Mucosa of stomach (tissue), 1 donor: ENCODE data around the gene EDA.
"Not testable (repeated sequence)": the region's sequence is repeated elsewhere in the genome, so short reads cannot be mapped to it uniquely, and the experiment has no call there.

ENCODE experiments used
- H3K27me3 ChIP-seq: one replicate; pipeline ENCODE4 v1.7.0; 2013; ENCODE audit warnings: mild to moderate bottlenecking, low read length; ENCODE audit not compliant: control insufficient read depth, insufficient read depth
- H3K36me3 ChIP-seq: one replicate; pipeline ENCODE4 v1.7.0; 2013; ENCODE audit warnings: low read length; ENCODE audit not compliant: control insufficient read depth, insufficient read depth
- H3K4me1 ChIP-seq: one replicate; pipeline ENCODE4 v1.7.0; 2013; ENCODE audit warnings: mild to moderate bottlenecking, low read length; ENCODE audit not compliant: control insufficient read depth, insufficient read depth
- H3K4me3 ChIP-seq: one replicate; pipeline ENCODE4 v1.7.0; 2013; ENCODE audit warnings: low read length
- H3K9ac ChIP-seq: one replicate; pipeline ENCODE4 v1.7.0; 2013; ENCODE audit warnings: mild to moderate bottlenecking, low read length, moderate library complexity
- H3K9me3 ChIP-seq: one replicate; pipeline ENCODE4 v1.7.0; 2013; ENCODE audit warnings: mild to moderate bottlenecking, low read length, moderate library complexity; ENCODE audit not compliant: control insufficient read depth
- donor health status: Pancreatic carcinoma.

Gene EDA

GRCh38 chrX:69969460-69969859 lies 353.5 kb downstream of the EDA start:
- Histone ChIP-seq H3K9ac (no peak overlapping the region), H3K9me3 (no peaks in the 10 kb centered on the region), H3K4me3 (no peak overlapping the region), H3K27me3 (no peaks in the 10 kb centered on the region), H3K36me3 (no peaks in the 10 kb centered on the region), H3K4me1 (no peaks in the 10 kb centered on the region)

DNA sequence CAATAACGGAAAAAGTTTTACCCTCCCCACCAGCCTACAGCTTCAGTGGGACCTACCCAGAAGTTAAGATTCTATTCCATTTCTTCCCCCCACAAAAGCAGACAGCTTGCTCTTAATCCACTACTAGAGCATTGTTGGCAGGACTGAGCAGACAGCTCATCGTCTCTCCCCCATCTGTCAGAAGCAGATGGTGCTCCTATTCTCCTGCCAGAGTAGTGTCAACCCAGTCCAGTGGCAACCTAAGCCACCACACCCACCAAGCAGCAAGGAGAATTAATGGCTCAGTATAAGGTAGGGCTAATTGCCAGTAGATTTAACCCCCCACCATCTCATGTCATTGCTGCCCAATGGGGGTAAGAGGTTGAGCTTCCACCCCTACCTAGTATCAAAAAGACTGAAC lies 371.8 kb downstream of the EDA start:
- no peaks in the 10 kb centered on the region for H3K27me3 ChIP-seq
- no peaks in the 10 kb centered on the region for H3K9me3 ChIP-seq
- H3K36me3 ChIP-seq: no peaks in the 10 kb centered on the region
- no peaks in the 10 kb centered on the region for H3K4me1 ChIP-seq
- no peak overlapping the region for H3K9ac ChIP-seq
- no peak overlapping the region for H3K4me3 ChIP-seq

DNA sequence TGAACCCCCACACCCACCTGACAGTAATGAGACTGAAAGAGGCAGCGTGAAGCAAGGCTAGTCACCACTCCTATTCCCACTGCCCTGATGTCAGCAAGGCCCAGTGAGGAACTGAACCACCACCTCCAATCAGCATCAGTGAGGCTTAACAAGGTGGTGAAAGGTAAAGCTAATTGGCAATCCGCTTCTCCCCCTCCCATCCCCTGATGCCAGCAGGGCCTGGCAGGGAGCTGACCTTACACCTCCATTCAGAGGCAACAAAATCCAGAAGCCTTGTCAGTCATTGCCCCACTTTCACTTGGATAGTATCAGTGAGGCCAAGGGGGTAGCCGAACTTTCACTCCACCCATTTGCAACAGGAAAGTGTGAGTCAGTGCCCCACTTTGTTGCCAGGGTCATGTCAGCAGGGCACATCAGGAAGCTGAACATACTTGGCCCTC lies 373.1 kb downstream of the EDA start:
- Histone ChIP-seq H3K9me3 (no peaks in the 10 kb centered on the region), H3K27me3 (no peaks in the 10 kb centered on the region), H3K36me3 (no peaks in the 10 kb centered on the region), H3K4me3 (no peak overlapping the region), H3K4me1 (no peaks in the 10 kb centered on the region), H3K9ac (no peak overlapping the region)

DNA sequence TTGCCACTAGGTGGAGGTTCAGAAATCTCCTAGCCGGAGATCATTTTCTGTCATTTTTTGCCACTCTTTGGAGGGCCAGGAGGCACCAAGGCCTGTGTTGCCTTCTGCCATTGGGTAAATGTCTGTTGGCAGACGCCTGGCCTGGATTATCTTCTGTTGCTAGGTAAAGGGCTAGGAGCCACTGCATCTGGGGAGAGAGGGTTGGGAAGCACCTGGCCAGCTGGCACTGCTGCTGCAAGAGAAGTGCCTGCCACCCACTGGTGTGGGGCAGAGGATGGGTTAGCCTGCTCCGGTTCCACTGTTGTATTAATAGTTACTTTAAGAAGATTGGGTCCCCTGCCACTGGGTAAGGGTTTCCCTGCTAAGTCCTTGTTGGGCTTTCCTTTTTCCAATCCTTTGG lies 375.8 kb downstream of the EDA start:
- no peaks in the 10 kb centered on the region for H3K4me1 ChIP-seq
- H3K36me3 ChIP-seq: no peaks in the 10 kb centered on the region
- no peaks in the 10 kb centered on the region for H3K9me3 ChIP-seq

DNA sequence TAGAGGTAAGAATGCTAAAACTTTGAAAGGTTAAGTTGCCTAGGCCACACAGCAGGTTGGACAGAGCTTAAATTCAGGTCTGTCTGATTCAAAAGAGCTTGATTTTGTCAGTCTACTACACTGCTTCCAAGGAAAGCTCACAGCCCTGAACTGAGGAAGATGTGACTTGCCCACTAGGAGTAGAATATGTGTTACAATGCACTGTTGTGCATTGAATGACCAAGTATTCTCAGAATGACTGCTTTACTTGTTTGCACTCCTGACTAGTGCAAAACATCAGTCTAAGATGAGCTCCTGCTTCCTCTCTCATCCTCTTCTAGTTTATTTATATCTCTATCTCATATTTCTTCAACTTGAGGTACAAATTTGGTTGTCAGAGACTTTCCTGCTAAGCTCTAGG lies 377.6 kb downstream of the EDA start:
- no peaks in the 10 kb centered on the region for H3K4me1 ChIP-seq
- no peaks in the 10 kb centered on the region for H3K27me3 ChIP-seq
- H3K9me3 ChIP-seq: no peaks in the 10 kb centered on the region
- no peaks in the 10 kb centered on the region for H3K36me3 ChIP-seq
- H3K9ac ChIP-seq: no peak overlapping the region
- H3K4me3 ChIP-seq: no peak overlapping the region

More for the DNA sequence above, 375.8 kb downstream of the EDA start:
- Histone ChIP-seq H3K9ac (no peak overlapping the region), H3K4me3 (no peak overlapping the region), H3K27me3 (no peaks in the 10 kb centered on the region)

DNA sequence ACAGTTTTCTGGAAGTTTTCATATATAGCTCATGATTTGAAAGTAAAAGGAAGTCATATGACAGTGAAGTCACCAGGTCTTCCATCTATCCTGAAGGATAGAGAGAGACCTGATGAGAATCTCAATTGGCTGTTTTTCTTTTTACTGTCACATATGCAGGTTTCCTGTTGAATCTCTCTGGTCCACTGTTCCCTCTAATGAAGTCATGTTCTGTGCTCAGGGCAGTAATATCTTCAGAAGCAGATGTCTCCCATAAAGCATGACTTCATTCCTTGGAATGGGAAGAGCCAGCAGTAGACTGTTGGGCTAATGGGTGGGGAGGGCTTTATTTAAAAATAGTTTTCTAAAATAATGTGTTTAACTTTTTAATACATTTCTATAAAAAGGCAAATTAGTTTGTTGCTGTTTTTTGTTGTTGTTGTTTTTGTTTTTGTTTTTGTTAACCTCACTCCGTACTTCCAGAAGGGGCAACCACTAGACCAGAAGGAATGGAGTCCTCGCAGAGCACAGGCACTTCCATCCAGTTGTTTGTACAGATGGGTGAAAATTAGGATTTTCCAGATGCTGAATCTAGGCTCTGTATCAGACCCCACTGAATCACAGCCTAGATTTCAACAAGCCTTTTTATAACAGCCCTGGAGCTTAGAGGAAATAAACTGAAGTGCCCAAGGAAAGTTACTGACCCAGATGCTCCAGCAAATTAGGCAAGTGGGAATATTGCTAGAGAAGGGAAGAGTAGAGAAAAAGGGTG lies 379.6 kb downstream of the EDA start:
- Histone ChIP-seq H3K9ac (no peak overlapping the region), H3K9me3 (no peaks in the 10 kb centered on the region), H3K27me3 (no peaks in the 10 kb centered on the region), H3K36me3 (no peaks in the 10 kb centered on the region), H3K4me1 (no peaks in the 10 kb centered on the region), H3K4me3 (no peak overlapping the region)

DNA sequence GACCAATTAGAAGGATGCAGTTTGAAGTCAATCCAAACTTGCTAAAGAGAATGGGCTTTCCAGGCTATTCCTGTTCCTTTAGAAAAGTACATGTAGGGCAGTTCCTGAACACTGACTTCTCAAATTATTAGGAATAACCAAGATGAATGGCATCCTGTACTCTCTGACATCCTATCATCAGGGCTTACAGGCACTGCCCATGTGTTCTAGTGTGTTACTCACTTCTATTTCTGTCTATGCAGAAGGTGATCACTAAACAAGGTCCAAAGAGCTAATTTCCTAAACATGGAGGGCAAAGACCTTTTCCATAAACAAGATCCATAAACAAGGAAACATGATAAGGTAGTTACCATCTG lies 380.2 kb downstream of the EDA start:
- Histone ChIP-seq H3K4me1 (no peaks in the 10 kb centered on the region), H3K4me3 (no peak overlapping the region), H3K36me3 (no peaks in the 10 kb centered on the region), H3K9me3 (no peaks in the 10 kb centered on the region), H3K9ac (no peak overlapping the region), H3K27me3 (no peaks in the 10 kb centered on the region)

DNA sequence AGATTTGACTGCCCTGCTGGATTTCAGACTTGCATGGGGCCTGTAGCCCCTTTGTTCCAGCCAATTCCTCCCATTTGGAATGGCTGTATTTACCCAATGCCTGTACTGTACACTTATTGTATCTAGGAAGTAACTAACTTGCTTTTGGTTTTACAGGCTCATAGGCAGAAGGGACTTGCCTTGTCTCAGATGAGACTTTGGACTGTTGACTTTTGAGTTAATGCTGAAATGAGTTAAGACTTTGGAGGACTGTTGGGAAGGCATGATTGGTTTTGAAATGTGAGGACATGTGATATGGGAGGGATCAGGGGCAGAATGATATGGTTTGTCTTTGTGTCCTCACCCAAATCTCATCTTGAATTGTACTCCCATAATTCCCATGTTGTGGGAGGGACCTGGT lies 382.4 kb downstream of the EDA start:
- H3K9ac ChIP-seq, H3K9me3 ChIP-seq, H3K27me3 ChIP-seq, H3K4me3 ChIP-seq, H3K36me3 ChIP-seq, H3K4me1 ChIP-seq: not testable (repeated sequence)

GRCh38 chrX:70001269-70001668 lies 385.4 kb downstream of the EDA start:
- Histone ChIP-seq H3K36me3 (no peaks in the 10 kb centered on the region), H3K9me3 (no peaks in the 10 kb centered on the region), H3K4me3 (no peak overlapping the region), H3K9ac (no peak overlapping the region), H3K4me1 (no peaks in the 10 kb centered on the region), H3K27me3 (no peaks in the 10 kb centered on the region)

GRCh38 chrX:70001708-70002341 lies 385.9 kb downstream of the EDA start:
- no peaks in the 10 kb centered on the region for H3K9me3 ChIP-seq
- no peak overlapping the region for H3K9ac ChIP-seq
- no peak overlapping the region for H3K4me3 ChIP-seq
- no peaks in the 10 kb centered on the region for H3K36me3 ChIP-seq
- H3K27me3 ChIP-seq: no peaks in the 10 kb centered on the region
- H3K4me1 ChIP-seq: no peaks in the 10 kb centered on the region

- Histone ChIP-seq H3K36me3 (no peaks in the 10 kb centered on the region), H3K9ac (no peak overlapping the region), H3K9me3 (no peaks in the 10 kb centered on the region), H3K27me3 (no peaks in the 10 kb centered on the region), H3K4me3 (no peak overlapping the region), H3K4me1 (no peaks in the 10 kb centered on the region)
These were observed 392.0 kb downstream of the EDA start for GRCh38 chrX:70007946-70008345.

DNA sequence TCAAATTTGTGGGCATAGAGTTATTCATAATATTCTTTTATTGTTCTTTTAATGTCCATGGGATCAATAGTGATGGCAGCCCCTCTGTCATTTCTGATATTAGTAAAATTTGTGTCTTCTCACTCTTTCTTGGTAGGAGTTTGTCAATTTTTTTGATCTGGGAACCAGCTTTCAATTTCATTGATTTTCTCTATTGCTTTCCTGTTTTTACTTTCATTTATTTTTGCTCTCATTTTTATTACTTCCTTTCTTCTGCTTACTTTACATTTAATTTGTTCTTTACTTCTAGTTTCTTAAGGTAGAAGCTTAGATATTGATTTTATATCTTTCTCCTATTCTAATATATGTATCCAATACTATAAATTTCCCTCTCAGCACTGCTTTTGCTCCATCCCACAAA lies 393.1 kb downstream of the EDA start:
- H3K4me3 ChIP-seq: no peak overlapping the region
- no peak overlapping the region for H3K9ac ChIP-seq
- peaks cover 7% of the 10 kb centered on the region for H3K4me1 ChIP-seq
- no peaks in the 10 kb centered on the region for H3K27me3 ChIP-seq
- H3K36me3 ChIP-seq: no peaks in the 10 kb centered on the region
- H3K9me3 ChIP-seq: no peaks in the 10 kb centered on the region
